Measurements from ENCODE around the gene HOXB7.

Gene HOXB7

GRCh38 chr17:48579471-48579759 is 31.4 kb downstream of the HOXB7 start:
- no peak for DNase-seq (ENCODE audit: low spot score)

- DNase-seq (ENCODE audit: low spot score): no peak
Observed at GRCh38 chr17:48578616-48579470, 32.0 kb downstream of the HOXB7 start.

GRCh38 chr17:48577946-48578615 is 32.7 kb downstream of the HOXB7 start, which contains the start of gene HOXB4:
Gene HOXB4 (minus strand): TSS chr17:48578350. CDS start chr17:48578319, 31 bp downstream.
- peak; percentile 82 for DNase-seq (ENCODE audit: low spot score)

- DNase-seq (ENCODE audit: low spot score): no peak
Observed at GRCh38 chr17:48577330-48577945, 33.4 kb downstream of the HOXB7 start.

- peak; percentile 64 for DNase-seq (ENCODE audit: low spot score)
Observed at GRCh38 chr17:48576479-48577309, 34.1 kb downstream of the HOXB7 start.

- no peak for DNase-seq (ENCODE audit: low spot score)
Observed at GRCh38 chr17:48575673-48576478, 34.9 kb downstream of the HOXB7 start.

- no peak for DNase-seq (ENCODE audit: low spot score)
Observed at GRCh38 chr17:48575066-48575582, 35.7 kb downstream of the HOXB7 start.

GRCh38 chr17:48574505-48575065 is 36.2 kb downstream of the HOXB7 start:
- no peak for DNase-seq (ENCODE audit: low spot score)

GRCh38 chr17:48571826-48572417 is 38.9 kb downstream of the HOXB7 start:
- DNase-seq (ENCODE audit: low spot score): no peak

GRCh38 chr17:48571024-48571818 is 39.6 kb downstream of the HOXB7 start:
- DNase-seq (ENCODE audit: low spot score): no peak

GRCh38 chr17:48570325-48571023 is 40.3 kb downstream of the HOXB7 start:
- no peak for DNase-seq (ENCODE audit: low spot score)

- DNase-seq (ENCODE audit: low spot score): no peak
Observed at GRCh38 chr17:48569674-48570324, 41.0 kb downstream of the HOXB7 start.

- no peak for DNase-seq (ENCODE audit: low spot score)
Observed at GRCh38 chr17:48569240-48569582, 41.6 kb downstream of the HOXB7 start.

- no peak for DNase-seq (ENCODE audit: low spot score)
Observed at GRCh38 chr17:48568499-48569239, 42.1 kb downstream of the HOXB7 start.

- DNase-seq (ENCODE audit: low spot score): no peak
Observed at GRCh38 chr17:48567646-48568354, 43.0 kb downstream of the HOXB7 start.

GRCh38 chr17:48567209-48567608 is 43.6 kb downstream of the HOXB7 start:
- DNase-seq (ENCODE audit: low spot score): no peak

- no peak for DNase-seq (ENCODE audit: low spot score)
Observed at GRCh38 chr17:48566717-48567116, 44.1 kb downstream of the HOXB7 start.

Data from kidney tubule cell (primary cell).